GF-D8 (cell line): Measurements from ENCODE around the gene KRTAP5-2.
"Not testable (repeated sequence)": the region's sequence is repeated elsewhere in the genome, so short reads cannot be mapped to it uniquely, and the experiment has no call there.

Experiments
- DNase-seq: peaks from one replicate; lab custom pipeline; 2025; lab: John Stamatoyannopoulos, UW

The KRTAP5-2 gene

GRCh38 chr11:1589996-1590395, 8.1 kb downstream of the KRTAP5-2 start:
- no peak for DNase-seq

- peak; percentile 15 for DNase-seq
These were observed 8.7 kb downstream of the KRTAP5-2 start for GRCh38 chr11:1589191-1589963.

- DNase-seq = no peak
These were observed 11.4 kb downstream of the KRTAP5-2 start for GRCh38 chr11:1586699-1587098.

- DNase-seq = not testable (repeated sequence)
These were observed 13.3 kb downstream of the KRTAP5-2 start, which contains the start of gene KRTAP5-1 for GRCh38 chr11:1584661-1585370. KRTAP5-1 (minus strand) TSS chr11:1585283; CDS start chr11:1585249, 34 bp downstream.

- not testable (repeated sequence) for DNase-seq
These were observed 15.2 kb downstream of the KRTAP5-2 start for GRCh38 chr11:1582909-1583308.

GRCh38 chr11:1581976-1582375, 16.1 kb downstream of the KRTAP5-2 start:
- no peak for DNase-seq

GRCh38 chr11:1576825-1577224, 21.3 kb downstream of the KRTAP5-2 start:
- no peak for DNase-seq

- DNase-seq = not testable (repeated sequence)
These were observed 22.3 kb downstream of the KRTAP5-2 start for GRCh38 chr11:1575756-1576155.

GRCh38 chr11:1574933-1575242, 23.2 kb downstream of the KRTAP5-2 start:
- DNase-seq = no peak

GRCh38 chr11:1574238-1574932, 23.7 kb downstream of the KRTAP5-2 start:
- DNase-seq = no peak

GRCh38 chr11:1573903-1574237, 24.2 kb downstream of the KRTAP5-2 start:
- DNase-seq = no peak

- DNase-seq = no peak
These were observed 24.8 kb downstream of the KRTAP5-2 start for GRCh38 chr11:1573077-1573902.

GRCh38 chr11:1572197-1573076, 25.7 kb downstream of the KRTAP5-2 start, which contains the start of gene DUSP8:
DUSP8 (minus strand) TSS chr11:1572271; CDS start chr11:1565826, 6,445 bp downstream.
- no peak for DNase-seq

GRCh38 chr11:1571760-1572196, 26.3 kb downstream of the KRTAP5-2 start:
- DNase-seq = no peak

- DNase-seq = no peak
These were observed 27.0 kb downstream of the KRTAP5-2 start for GRCh38 chr11:1570896-1571759.

- DNase-seq = no peak
These were observed 27.6 kb downstream of the KRTAP5-2 start for GRCh38 chr11:1570531-1570895.

GRCh38 chr11:1570001-1570453, 28.1 kb downstream of the KRTAP5-2 start:
- DNase-seq = no peak

GRCh38 chr11:1569251-1569780, 28.8 kb downstream of the KRTAP5-2 start:
- DNase-seq = no peak

- DNase-seq = no peak
These were observed 29.6 kb downstream of the KRTAP5-2 start for GRCh38 chr11:1568441-1568911.
